Activated CD4-positive, CD25-positive, alpha-beta regulatory T cell treated with anti-CD3 and anti-CD28 coated beads, Interleukin-2, amount 50 U/mL, for 72 hours (primary cell): ENCODE data around the gene SWT1.
A peak's percentile ranks its signal among the peaks of the same experiment; 100 is the strongest.
"Not testable (repeated sequence)": the region's sequence is repeated elsewhere in the genome, so short reads cannot be mapped to it uniquely, and the experiment has no call there.

Source experiments
- DNase-seq: peaks from one replicate; pipeline ENCODE4 v3.0.0; 2021

The SWT1 gene

DNA sequence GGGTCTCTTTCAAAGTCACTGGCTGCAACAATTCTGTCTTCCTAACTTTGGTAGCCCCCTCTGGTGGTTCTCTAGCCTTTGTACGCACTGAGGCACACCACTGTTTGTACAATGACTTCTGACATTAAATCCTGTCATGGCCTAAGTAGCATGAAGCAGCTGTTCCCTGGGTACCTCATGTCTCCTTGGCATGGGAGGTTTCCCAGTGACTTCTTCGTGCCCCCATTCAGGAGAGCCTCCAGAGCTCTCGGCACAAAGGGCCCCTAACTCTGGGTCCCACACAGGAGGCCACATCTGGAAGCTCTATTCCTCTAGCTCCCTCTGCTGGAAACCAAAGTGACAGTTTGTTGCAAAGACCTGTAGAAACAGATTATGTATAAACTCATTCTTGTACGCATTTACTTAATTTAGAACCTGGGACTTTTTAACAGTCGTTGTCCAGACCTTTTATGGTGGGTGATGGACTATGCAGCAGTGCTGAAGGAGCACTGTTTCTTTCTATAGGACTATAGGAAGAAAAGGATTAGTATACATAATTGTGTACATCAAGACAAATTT lies 13.4 kb downstream of the SWT1 start:
- DNase-seq, result no peak

- no peak for DNase-seq
Measured at GRCh38 chr1:185193756-185194155, 36.8 kb downstream of the SWT1 start.

GRCh38 chr1:185198712-185199111 lies 41.7 kb downstream of the SWT1 start:
- not testable (repeated sequence) for DNase-seq

DNA sequence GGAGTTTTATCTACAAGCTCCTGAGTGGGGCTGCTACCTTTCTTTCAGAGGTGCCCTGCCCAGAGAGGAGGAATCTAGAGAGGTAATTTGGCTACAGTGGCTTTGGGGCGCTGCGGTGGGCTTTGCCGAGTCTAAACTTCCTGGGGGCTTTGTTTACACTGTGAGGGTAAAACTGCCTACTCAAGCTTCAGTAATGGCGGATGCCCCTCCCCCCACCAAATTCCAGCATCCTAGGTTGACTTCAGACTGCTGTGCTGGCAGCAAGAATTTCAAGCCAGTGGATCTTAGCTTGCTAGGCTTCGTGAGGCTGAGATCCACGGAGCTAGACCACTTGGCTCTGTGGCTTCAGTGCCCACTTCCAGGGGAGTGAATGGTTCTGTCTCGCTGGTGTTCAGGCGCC lies 43.9 kb downstream of the SWT1 start:
- no peak for DNase-seq

DNA sequence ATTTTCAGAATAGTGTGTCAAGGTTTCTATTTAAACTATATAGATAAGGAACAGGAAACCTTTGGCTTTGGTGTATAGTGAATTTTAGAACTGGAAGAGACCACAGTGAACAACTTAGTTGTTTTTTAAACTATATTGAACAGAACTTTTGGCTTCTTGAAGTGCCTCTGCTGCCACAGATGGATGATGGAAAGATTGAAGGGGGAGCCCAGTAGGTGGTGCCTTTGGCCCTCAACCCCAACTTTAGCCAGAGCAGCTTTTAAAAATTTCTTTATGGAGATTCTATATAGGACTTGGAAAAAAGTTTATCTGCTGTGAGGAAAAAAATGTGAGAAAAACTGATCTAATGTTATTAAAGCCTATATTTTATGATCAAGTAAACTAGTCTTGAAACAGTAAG lies 50.2 kb downstream of the SWT1 start:
- no peak for DNase-seq

DNA sequence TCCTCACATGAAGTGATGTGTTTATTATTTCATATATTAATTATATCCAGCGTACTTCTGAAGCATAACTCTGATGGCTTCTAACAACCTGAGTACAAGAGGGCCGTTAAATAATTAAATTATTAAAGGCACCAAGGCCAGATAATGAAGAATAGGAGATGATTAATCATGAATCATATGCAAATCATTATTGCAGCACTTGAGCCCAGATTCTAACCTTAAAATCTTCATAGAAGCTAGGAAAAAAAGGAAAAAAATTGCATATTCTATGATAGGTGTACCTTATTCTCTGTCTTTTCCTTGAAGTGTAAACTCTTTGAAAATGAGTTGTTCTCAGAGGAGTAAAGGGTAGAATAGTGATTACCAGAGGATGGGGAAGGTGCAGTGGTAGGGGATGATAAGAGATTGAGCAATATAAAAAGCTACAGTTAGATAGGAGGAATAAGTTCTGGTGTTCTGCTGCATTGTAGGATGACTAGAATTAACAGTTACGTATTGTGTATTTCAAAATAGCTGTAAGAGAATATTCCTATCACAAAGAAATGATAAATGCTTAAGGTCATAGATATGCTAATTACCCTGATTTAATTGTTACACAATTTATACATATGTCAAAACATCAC lies 51.1 kb downstream of the SWT1 start:
- no peak for DNase-seq

DNA sequence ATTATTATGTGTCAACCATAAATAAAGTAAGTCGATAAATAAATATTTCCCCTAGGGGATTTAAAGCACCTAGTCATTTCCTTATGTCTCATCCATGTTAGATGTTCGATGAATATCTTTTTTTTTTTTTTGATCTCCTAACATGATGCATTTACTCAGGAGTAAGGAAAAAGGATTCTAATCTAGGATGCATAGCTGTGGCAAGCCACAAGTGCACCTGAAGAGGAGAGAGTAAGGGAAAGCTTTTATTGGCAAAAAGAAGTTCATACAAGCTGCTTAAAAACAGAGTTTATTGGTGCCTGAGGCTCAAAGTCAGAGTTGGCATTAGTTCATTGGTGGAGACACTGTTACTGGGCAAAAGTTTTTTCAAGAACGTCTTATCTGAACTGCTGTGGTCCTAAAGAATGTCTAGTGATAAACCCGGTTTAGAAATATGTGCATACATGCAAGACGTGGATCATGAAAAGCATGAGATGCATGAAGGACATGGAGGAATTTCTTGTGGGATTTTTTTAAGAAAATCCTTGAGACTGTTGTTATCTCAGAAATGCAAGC lies 51.7 kb downstream of the SWT1 start:
- no peak for DNase-seq

DNA sequence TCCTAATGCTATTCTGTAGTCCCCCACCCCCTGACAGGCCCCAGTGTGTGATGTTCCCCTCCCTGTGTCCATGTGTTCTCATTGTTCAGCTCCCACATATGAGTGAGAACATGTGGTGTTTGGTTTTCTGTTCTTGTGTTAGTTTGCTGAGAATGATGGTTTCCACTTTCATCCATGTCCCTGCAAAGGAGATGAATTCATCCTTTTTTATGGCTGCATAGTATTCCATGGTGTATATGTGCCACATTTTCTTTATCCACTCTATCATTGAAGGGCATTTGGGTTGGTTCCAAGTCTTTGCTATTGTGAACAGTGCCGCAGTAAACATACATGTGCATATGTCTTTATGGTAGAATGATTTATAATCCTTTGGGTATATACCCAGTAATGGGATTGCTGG lies 52.4 kb downstream of the SWT1 start:
- DNase-seq, result not testable (repeated sequence)

DNA sequence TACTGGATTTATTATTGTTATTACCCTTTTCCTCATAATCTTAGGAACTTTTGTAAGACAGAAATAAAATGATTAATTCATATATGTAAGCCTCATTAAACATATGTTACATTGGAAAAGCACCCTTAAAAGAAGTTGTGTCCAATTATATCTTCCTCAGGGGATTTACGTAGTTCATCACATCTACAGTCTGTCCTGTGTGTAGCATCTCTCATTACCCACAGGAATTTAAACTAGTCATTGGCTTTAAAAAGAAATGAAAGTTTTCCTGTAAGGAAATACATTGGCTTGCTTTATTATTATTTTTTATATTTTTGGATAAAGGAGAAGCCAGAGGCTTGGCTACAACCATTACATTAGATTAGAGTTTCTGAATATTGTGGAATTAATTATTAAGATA lies 56.1 kb downstream of the SWT1 start:
- DNase-seq, result no peak

- no peak for DNase-seq
Measured at GRCh38 chr1:185215911-185216310, 58.9 kb downstream of the SWT1 start.

- DNase-seq, result no peak
Measured at GRCh38 chr1:185224132-185224531, 67.2 kb downstream of the SWT1 start.

- DNase-seq, result no peak
Measured at GRCh38 chr1:185227161-185227560, 70.2 kb downstream of the SWT1 start.

DNA sequence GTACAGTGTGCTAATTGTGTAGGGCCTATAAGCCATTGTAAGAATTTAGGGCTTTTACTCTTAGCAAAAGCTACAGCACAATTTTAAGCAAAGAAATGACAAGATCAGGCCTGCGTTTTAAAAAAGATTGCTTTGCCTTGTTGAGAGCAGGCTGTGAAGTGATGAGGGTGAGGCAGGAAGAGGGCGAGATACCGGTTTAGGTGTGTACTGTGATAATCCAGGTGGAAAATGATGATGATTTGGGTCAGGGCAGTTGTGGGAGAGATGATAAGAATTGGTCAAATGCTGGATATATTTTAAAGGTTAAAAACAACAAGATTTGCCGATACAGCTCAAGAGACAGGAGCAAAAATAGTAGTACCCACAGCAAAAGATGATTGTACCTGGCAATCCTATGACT lies 72.0 kb downstream of the SWT1 start:
- no peak for DNase-seq

GRCh38 chr1:185229981-185230380 lies 73.0 kb downstream of the SWT1 start:
- no peak for DNase-seq

DNA sequence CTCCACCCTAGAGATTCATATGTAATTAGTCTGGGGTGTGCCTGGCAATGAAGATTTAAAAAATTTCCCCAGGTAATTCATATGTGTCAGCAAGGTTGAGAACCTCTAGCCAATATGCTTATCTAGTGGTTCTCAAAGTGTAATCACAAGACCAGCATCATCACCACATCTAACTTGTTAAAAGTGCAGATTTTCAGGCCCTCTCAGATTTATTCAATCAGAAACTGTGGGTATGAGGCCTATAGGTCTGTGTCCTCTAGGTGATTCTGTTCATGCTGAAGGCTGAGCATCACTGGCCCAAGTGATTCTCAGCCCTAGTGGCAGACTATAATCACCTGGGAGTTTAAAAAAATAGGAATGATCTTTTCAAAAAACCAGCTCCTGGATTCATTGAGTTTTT lies 75.9 kb downstream of the SWT1 start:
- DNase-seq, result no peak

DNA sequence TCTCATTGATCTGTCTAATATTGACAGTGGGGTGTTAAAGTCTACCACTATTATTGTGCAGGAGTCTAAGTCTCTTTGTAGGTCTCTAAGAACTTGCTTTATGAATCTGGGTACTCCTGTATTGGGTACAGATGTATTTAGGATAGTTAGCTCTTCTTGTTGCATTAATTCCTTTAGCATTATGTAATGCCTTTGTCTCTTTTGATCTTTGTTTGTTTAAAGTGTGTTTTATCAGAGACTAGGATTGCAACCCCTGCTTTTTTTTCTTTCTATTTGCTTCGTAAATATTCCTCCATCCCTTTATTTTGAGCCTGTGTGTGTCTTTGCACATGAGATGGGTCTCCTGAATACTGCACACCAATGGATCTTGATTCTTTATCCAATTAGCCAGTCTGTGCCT lies 77.2 kb downstream of the SWT1 start:
- not testable (repeated sequence) for DNase-seq

GRCh38 chr1:185237176-185237575 lies 80.2 kb downstream of the SWT1 start:
- not testable (repeated sequence) for DNase-seq

GRCh38 chr1:185237661-185238060 lies 80.7 kb downstream of the SWT1 start:
- DNase-seq, result no peak

DNA sequence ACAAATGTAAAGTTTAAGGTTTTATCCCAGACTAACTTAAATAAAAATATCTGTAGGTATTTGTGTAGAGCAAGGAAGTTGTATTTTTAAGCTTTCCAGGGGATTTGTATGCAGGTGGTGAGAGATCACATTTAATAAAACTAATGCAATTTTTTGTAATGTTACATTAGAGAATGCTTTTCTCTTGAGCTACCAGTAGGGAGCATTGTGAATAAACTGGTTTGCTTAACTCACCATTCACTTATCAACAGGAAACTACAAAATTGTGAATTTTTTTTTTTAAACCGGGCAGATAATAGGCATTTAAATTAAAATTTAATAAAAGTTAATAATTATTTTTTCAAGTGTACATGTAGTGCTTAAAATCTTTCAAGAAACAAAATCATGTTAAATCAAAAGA lies 81.5 kb downstream of the SWT1 start:
- no peak for DNase-seq

DNA sequence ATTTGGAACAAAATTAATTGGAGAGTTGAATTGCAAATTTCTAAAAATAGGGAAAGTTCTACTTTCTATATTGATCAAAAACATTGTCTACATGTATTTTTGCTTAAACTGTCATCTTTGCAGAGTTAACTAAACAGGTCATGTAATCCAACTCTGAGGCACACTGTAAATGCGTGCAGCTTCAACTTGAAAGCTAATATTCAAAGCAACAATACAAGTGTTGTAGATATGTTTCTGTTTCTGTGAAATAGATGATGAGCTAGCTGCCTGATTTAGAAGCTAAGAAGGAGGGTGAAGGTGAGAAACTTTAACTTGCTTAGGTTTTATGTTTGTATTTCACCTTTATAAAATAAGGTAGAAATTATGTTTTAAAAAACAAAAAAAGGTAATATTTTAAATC lies 82.9 kb downstream of the SWT1 start:
- DNase-seq, result no peak

DNA sequence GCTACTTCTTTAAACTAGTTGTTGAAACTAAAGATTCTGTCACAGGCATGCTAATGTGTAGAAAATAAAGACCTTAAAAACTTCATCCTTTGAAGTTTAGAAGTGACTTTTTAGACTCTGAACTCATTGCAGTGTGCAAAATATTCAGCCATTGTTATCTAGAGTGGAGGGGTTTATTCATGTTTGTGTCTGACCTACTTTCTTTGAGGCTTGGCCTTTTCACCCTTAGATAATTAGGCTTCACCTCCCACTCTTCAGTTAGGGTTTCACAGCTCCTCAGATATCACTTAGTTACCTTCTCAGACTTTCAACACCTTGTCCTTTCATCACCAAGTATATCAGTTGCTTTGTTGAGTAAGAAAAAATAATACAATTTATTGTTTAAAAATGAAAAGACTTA lies 84.2 kb downstream of the SWT1 start:
- no peak for DNase-seq

DNA sequence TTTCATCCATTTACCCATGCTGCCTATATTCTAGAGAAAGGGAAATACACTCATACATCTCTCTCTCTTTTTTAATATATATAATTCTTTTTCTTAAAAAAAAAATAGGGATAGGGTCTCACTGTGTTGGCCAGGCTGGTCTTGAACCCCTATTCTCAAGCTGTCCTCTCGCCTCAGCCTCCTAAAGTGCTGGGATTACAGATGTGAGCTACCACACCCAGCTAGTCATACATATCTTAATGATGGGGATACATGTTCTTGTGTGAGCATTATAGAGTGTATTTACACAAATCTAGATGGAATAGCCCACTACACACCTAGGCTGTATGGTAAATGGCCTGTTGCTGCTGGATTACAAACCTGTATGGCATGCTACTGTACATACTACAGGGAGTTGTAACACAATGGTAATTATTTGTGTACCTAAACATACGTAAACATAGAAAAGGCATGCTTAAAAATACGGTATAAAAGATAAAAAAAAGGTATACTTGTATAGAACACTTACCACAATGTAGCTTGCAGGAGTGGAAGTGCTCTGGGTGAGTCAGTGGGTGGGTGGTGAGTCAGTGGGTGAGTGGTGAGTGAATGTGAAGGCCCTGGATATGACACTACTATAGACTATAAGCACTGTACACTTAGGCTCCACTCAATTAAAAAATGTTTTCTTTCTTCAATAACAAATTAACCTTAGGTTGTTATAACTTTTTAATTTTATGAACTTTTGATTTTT lies 87.2 kb downstream of the SWT1 start:
- peak; percentile 40 for DNase-seq

- no peak for DNase-seq
Measured at GRCh38 chr1:185245466-185245865, 88.5 kb downstream of the SWT1 start.

DNA sequence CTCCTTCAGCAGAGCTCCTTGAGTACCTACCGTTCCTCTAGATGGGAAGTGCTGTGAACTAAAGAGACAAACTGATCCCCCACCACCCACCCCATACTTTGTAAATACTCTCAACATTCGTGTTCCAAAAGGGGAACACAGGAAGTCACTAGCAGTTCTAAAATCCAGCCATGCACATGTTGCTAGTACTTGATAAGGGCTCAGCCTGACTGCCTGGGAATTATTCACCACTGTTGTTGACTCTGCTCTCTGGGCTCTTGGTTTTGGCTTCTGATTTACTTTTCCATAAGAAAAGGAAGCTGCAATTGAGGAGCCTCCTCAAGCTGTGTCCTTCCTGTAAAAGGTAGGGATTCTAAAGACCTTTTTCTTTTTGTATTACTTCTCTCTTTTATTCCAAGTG lies 92.6 kb downstream of the SWT1 start:
- no peak for DNase-seq
